Measurements from ENCODE around the gene CHD9.

GRCh38 chr16:53152329-53152728 is 97.5 kb downstream of the CHD9 start:
- TF ChIP-seq ZFP30 (CRISPR knock-in tag; IDR thresholded peaks at IDR 0.05; ENCODE audit: borderline replicate concordance) (no peak), JUN (IDR thresholded peaks at IDR 0.05; ENCODE audit: borderline replicate concordance, low read depth, low read length) (no peak), JUN (CRISPR knock-in tag; IDR thresholded peaks at IDR 0.05; ENCODE audit: borderline replicate concordance) (no peak), PATZ1 (CRISPR knock-in tag; IDR thresholded peaks at IDR 0.05; ENCODE audit: borderline replicate concordance) (no peak), EP300 (IDR thresholded peaks at IDR 0.05; ENCODE audit: low read length) (no peak), ZNF347 (CRISPR knock-in tag; IDR thresholded peaks at IDR 0.05; ENCODE audit: low read depth) (no peak), HDAC2 (IDR thresholded peaks at IDR 0.05) (no peak), CBX1 (IDR thresholded peaks at IDR 0.05; ENCODE audit: low read depth) (no peak), PYGO2 (tag; IDR thresholded peaks at IDR 0.05) (no peak), KLF10 (CRISPR knock-in tag; IDR thresholded peaks at IDR 0.05) (no peak), E4F1 (CRISPR knock-in tag; IDR thresholded peaks at IDR 0.05; ENCODE audit: borderline replicate concordance) (no peak)
